HL-60 (cell line): ENCODE measurements around the gene ST8SIA2.

Experiments used
- DNase-seq, 2 experiments: peaks; one replicate each; pipeline ENCODE4 v3.0.0-alpha.2; 2010 to 2020; ENCODE audit warnings: low read depth in 1 of 2, low spot score in 1 of 2
- H3K27ac ChIP-seq: fragments of 250-450 bp; sonication (Bioruptor Pico); replicated peaks from 2 replicates; pipeline ENCODE4 v1.5.1; 2020; ENCODE audit warnings: mild to moderate bottlenecking, moderate library complexity
- H3K27me3 ChIP-seq: fragments of 250-450 bp; sonication (Bioruptor Pico); 2 replicates; pipeline ENCODE4 v1.5.1; 2021; ENCODE audit warnings: mild to moderate bottlenecking, moderate library complexity; ENCODE audit not compliant: insufficient read depth, poor library complexity, severe bottlenecking
- H3K4me3 ChIP-seq: replicated peaks from 2 replicates; pipeline ENCODE4 v1.5.1; 2011; ENCODE audit warnings: mild to moderate bottlenecking, control low read depth, low read length; ENCODE audit not compliant: insufficient read depth
- GABPA ChIP-seq: IDR thresholded peaks from 2 replicates; pipeline ENCODE4 v1.6.1; 2012; ENCODE audit warnings: low read depth
- POLR2AphosphoS5 ChIP-seq: IDR thresholded peaks from 2 replicates; pipeline ENCODE4 v1.6.1; 2012; ENCODE audit warnings: low read depth
- SPI1 ChIP-seq: IDR thresholded peaks from 2 replicates; pipeline ENCODE4 v1.6.1; 2012; ENCODE audit warnings: low read depth, mild to moderate bottlenecking, borderline replicate concordance
- TF ChIP-seq, protein P1 (sequence below): IDR thresholded peaks from one replicate; pipeline ENCODE4 v1.5.1; 2011; ENCODE audit warnings: low read length, control low read depth, inconsistent platforms; ENCODE audit not compliant: insufficient read depth
- TF ChIP-seq, protein P2 (sequence below): IDR thresholded peaks from 2 replicates; pipeline ENCODE4 v1.6.1; 2012; ENCODE audit warnings: low read depth; ENCODE audit not compliant: insufficient replicate concordance

The ST8SIA2 gene

DNA sequence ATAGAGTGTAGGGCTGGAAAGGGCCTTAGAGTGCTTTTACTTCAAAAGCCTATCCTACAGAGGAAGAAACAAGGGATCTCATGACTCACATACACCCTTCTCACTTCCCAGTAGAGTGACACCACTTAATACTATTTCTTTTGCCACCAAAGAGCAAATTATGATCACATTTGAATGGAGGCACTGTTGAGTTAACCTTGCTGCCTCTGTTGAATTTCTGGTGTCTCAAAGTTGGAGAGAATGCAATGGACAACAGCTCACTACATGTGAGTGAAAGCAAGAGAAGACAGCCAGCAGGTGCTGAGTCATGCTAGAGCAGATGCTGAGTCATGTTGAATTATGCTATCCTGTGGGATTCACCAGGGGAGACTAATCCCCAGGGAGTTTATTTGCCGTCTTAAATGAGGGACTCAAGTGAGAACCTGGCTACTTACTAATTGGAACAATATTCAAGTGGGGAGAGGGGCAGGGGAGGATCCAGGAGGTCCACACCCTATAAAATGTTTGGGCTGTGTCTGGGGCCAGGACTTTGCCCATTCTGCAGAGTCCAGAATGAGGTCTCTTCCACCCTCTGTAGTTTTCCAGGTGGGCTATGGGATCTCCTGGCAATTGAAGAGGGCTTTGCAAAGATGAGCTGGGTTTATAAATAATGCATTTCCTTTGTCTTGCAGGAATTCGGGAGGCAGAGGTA, 35.8 kb downstream of the ST8SIA2 start:
- no peaks in the 10 kb centered on the region for H3K27me3 ChIP-seq
- no peak overlapping the region for H3K27ac ChIP-seq
- no peak for TF ChIP-seq POLR2AphosphoS5
- TF ChIP-seq GABPA = no peak
- no peak for TF ChIP-seq SPI1
- TF ChIP-seq, protein P1, sequence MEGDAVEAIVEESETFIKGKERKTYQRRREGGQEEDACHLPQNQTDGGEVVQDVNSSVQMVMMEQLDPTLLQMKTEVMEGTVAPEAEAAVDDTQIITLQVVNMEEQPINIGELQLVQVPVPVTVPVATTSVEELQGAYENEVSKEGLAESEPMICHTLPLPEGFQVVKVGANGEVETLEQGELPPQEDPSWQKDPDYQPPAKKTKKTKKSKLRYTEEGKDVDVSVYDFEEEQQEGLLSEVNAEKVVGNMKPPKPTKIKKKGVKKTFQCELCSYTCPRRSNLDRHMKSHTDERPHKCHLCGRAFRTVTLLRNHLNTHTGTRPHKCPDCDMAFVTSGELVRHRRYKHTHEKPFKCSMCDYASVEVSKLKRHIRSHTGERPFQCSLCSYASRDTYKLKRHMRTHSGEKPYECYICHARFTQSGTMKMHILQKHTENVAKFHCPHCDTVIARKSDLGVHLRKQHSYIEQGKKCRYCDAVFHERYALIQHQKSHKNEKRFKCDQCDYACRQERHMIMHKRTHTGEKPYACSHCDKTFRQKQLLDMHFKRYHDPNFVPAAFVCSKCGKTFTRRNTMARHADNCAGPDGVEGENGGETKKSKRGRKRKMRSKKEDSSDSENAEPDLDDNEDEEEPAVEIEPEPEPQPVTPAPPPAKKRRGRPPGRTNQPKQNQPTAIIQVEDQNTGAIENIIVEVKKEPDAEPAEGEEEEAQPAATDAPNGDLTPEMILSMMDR = no peak
- TF ChIP-seq, protein P2, sequence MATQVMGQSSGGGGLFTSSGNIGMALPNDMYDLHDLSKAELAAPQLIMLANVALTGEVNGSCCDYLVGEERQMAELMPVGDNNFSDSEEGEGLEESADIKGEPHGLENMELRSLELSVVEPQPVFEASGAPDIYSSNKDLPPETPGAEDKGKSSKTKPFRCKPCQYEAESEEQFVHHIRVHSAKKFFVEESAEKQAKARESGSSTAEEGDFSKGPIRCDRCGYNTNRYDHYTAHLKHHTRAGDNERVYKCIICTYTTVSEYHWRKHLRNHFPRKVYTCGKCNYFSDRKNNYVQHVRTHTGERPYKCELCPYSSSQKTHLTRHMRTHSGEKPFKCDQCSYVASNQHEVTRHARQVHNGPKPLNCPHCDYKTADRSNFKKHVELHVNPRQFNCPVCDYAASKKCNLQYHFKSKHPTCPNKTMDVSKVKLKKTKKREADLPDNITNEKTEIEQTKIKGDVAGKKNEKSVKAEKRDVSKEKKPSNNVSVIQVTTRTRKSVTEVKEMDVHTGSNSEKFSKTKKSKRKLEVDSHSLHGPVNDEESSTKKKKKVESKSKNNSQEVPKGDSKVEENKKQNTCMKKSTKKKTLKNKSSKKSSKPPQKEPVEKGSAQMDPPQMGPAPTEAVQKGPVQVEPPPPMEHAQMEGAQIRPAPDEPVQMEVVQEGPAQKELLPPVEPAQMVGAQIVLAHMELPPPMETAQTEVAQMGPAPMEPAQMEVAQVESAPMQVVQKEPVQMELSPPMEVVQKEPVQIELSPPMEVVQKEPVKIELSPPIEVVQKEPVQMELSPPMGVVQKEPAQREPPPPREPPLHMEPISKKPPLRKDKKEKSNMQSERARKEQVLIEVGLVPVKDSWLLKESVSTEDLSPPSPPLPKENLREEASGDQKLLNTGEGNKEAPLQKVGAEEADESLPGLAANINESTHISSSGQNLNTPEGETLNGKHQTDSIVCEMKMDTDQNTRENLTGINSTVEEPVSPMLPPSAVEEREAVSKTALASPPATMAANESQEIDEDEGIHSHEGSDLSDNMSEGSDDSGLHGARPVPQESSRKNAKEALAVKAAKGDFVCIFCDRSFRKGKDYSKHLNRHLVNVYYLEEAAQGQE = no peak
- no peak for DNase-seq
- H3K4me3 ChIP-seq = no peak overlapping the region

DNA sequence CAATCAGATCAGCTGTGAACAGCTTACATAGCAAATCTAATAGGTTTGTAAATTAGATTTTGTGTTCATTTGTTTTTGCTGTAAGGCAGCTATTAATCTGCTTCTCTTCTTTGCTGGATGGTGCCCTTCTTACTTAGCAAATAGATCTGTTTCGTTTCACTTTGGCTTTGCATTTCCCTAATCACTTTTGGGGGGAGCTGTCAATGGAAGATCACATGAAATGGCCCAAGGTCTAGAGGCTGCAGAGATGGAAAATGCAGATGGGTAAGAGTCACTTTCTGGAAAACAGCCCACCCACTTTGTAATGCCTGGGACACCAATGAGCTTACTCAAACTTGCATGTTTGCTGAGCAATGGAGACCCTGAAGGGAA, 36.4 kb downstream of the ST8SIA2 start:
- Histone ChIP-seq H3K4me3 (no peak overlapping the region), H3K27ac (no peak overlapping the region), H3K27me3 (no peaks in the 10 kb centered on the region)
- TF ChIP-seq, protein P2 = no peak
- no peak for TF ChIP-seq SPI1
- no peak for TF ChIP-seq GABPA
- TF ChIP-seq, protein P1 = no peak
- TF ChIP-seq POLR2AphosphoS5 = no peak
- DNase-seq = no peak

DNA sequence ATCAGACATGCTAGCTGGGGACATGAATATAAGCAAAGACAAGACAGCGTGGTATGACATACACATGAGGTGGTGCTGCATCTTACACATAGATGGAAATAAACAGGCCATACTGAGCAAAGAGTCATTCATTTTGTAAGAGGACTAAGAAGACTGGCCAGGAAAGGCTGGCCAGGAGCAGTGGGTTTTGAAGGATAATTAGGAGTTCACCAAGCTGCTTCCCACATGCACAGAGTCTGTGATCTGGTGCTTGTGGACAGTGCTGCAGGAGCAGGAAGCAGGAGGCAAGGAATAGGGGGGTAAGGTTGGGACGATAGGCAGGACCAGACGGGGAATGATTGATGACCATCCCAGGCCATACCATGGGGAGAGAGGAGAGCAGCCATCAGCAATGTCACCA, 41.5 kb downstream of the ST8SIA2 start:
- DNase-seq = no peak
- no peak overlapping the region for H3K27ac ChIP-seq
- H3K27me3 ChIP-seq = peaks cover 3% of the 10 kb centered on the region
- TF ChIP-seq SPI1 (no peak), GABPA (no peak), POLR2AphosphoS5 (no peak)
- TF ChIP-seq, protein P1 = no peak
- TF ChIP-seq, protein P2 = no peak
- H3K4me3 ChIP-seq = no peak overlapping the region
